Transverse colon (tissue), 4 donors: Measurements from ENCODE around the gene ILKAP.

ENCODE experiments used
- CTCF ChIP-seq, 5 experiments: fragments of 200-600 bp in 3 of 5; fragments of 450-650 bp in 2 of 5; sonication (generic) in 3 of 5; IDR thresholded peaks; 1 replicate in 2 of 5; 2 replicates in 3 of 5; pipeline ENCODE4 v1.5.1; 2016 to 2017; ENCODE audit warnings: antibody characterized with exemption in 5 of 5, inconsistent platforms in 3 of 5, mild to moderate bottlenecking in 2 of 5, moderate library complexity in 1 of 5
- EP300 ChIP-seq: sonication (generic); formaldehyde crosslinking; IDR thresholded peaks from one replicate; pipeline ENCODE4 v1.6.1; 2017; ENCODE audit warnings: antibody characterized with exemption, low read depth
- POLR2A ChIP-seq: fragments of 450-650 bp; IDR thresholded peaks from one replicate; pipeline ENCODE4 v1.6.1; 2016; ENCODE audit warnings: antibody characterized with exemption, mild to moderate bottlenecking, moderate library complexity
- POLR2AphosphoS5 ChIP-seq, 3 donors: sonication (generic); formaldehyde crosslinking; IDR thresholded peaks; one replicate each; pipeline ENCODE4 v1.6.1; 2016; ENCODE audit warnings: antibody characterized with exemption in 3 of 3

- no peak for TF ChIP-seq POLR2AphosphoS5 (IDR thresholded peaks at IDR 0.05)
- no peak for TF ChIP-seq CTCF (IDR thresholded peaks at IDR 0.05)
- no peak for TF ChIP-seq POLR2A
- no peak for TF ChIP-seq EP300
Observed at GRCh38 chr2:238161291-238162051, 42.0 kb downstream of the ILKAP start.
